Tibial artery (tissue), 4 donors: ENCODE data around the gene CDRT4.

Experiments used
- DNase-seq, 2 donors: peaks; one replicate each; pipeline ENCODE4 v3.0.0-alpha.2; 2019
- H3K27ac ChIP-seq, 2 donors: fragments of 200-600 bp; sonication (generic) in 1 of 2; 1 replicate in 1 of 2; 2 replicates in 1 of 2; pipeline ENCODE4 v1.5.1; 2018 to 2019; ENCODE audit warnings: mild to moderate bottlenecking in 1 of 2
- H3K27me3 ChIP-seq, 2 donors: fragments of 200-600 bp; sonication (generic) in 1 of 2; one replicate each; pipeline versions ENCODE4 v1.5.1 to v1.6.0; 2016 to 2019
- H3K36me3 ChIP-seq, 3 donors: fragments of 200-600 bp; sonication (generic) in 2 of 3; one replicate each; pipeline ENCODE4 v1.5.1; 2016 to 2019; ENCODE audit warnings: mild to moderate bottlenecking in 2 of 3
- H3K4me1 ChIP-seq, 4 donors: fragments of 200-600 bp; sonication (generic) in 2 of 4; 1 replicate in 3 of 4; 2 replicates in 1 of 4; pipeline ENCODE4 v1.5.1; 2016 to 2019
- H3K4me3 ChIP-seq, 2 donors: fragments of 200-600 bp; sonication (generic) in 1 of 2; 1 replicate in 1 of 2; 2 replicates in 1 of 2; pipeline ENCODE4 v1.5.1; 2018 to 2019; ENCODE audit warnings: mild to moderate bottlenecking in 2 of 2
- H3K9me3 ChIP-seq, 3 donors: fragments of 200-600 bp; sonication (generic) in 1 of 3; one replicate each; pipeline ENCODE4 v1.5.1; 2016 to 2019
- intact Hi-C: fragments of 100-400 bp; cut with DNase I; formaldehyde crosslinking; loops from one replicate; pipeline ENCODE4 v1.15.0; 2023; ENCODE audit warnings: low total_unique reads
- TF ChIP-seq, protein P1 (sequence below), 2 experiments: fragments of 200-600 bp in 1 of 2; fragments of 450-650 bp in 1 of 2; IDR thresholded peaks; one replicate each; pipeline ENCODE4 v1.5.1; 2017 to 2019; ENCODE audit warnings: antibody characterized with exemption in 2 of 2, mild to moderate bottlenecking in 1 of 2, moderate library complexity in 1 of 2

The CDRT4 gene

DNA sequence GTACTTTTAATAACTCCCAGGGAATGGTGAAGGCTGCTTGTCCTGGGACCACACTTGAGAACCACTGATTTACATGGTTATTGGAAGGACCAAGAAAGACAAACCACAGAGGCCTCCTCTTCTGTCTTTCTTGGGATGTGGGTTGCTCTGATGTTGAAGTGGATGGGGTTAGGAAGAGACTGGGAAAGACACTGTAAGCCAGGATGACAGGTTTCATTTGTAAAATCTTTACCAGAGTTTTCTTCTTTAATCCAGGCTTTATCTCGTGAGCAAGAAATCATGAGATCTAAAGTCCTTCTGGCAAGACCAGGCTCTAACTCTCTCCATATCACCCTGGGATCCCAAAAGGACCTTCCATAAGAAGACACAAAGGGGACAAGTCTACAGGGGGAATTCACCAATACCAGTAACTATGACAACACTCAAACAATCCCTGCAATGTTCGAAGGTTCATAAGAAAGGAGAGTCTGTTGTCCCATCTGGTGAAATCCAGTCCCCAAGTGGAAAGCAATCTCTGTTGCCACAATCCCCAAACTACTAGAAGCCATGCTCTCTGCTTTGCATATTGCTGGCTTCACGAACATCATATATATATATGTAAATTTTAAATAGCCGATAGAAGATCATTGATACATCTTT is 44.8 kb upstream of the CDRT4 start:
- H3K36me3 ChIP-seq, result peaks cover 0 to 16% (median 11%) of the 10 kb centered on the region in 3 donors
- no peak for DNase-seq
- TF ChIP-seq, protein P1, sequence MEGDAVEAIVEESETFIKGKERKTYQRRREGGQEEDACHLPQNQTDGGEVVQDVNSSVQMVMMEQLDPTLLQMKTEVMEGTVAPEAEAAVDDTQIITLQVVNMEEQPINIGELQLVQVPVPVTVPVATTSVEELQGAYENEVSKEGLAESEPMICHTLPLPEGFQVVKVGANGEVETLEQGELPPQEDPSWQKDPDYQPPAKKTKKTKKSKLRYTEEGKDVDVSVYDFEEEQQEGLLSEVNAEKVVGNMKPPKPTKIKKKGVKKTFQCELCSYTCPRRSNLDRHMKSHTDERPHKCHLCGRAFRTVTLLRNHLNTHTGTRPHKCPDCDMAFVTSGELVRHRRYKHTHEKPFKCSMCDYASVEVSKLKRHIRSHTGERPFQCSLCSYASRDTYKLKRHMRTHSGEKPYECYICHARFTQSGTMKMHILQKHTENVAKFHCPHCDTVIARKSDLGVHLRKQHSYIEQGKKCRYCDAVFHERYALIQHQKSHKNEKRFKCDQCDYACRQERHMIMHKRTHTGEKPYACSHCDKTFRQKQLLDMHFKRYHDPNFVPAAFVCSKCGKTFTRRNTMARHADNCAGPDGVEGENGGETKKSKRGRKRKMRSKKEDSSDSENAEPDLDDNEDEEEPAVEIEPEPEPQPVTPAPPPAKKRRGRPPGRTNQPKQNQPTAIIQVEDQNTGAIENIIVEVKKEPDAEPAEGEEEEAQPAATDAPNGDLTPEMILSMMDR (IDR thresholded peaks at IDR 0.05), result no peak
- no peaks in the 10 kb centered on the region for H3K27me3 ChIP-seq
- H3K9me3 ChIP-seq, result no peaks in the 10 kb centered on the region
- H3K4me3 ChIP-seq, result no peak overlapping the region
- H3K4me1 ChIP-seq, result peaks cover 0 to 65% (median 29%) of the 10 kb centered on the region in 4 donors
- H3K27ac ChIP-seq, result peak overlapping the region; percentile 79 to 80
- intact Hi-C loops, result no loop called here

DNA sequence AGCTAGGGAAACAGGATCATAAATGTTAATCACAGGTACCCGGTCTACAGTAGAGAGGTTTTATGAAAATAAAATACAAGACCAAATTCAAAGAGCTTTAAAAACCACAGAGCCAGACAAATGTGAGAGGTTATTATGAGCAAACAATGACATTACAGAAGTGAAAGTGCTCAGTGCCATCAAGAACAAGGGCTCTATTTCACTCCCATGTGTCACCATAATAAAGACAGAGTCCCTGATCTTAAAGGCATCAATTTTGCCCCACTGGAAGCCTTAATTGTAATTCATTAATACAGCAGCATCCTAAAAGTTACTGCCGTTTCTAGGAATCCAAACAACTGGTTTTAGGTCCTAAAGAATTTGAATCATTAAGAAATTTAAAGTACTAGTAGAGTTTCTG is 43.7 kb upstream of the CDRT4 start:
- H3K4me1 ChIP-seq, result peaks cover 0 to 65% (median 29%) of the 10 kb centered on the region in 4 donors
- no peaks in the 10 kb centered on the region for H3K9me3 ChIP-seq
- TF ChIP-seq, protein P1 (IDR thresholded peaks at IDR 0.05), result no peak
- H3K27me3 ChIP-seq, result no peaks in the 10 kb centered on the region
- intact Hi-C loops, result no loop called here
- peaks cover 0 to 11% (median 8%) of the 10 kb centered on the region in 3 donors for H3K36me3 ChIP-seq
- no peak overlapping the region for H3K4me3 ChIP-seq
- H3K27ac ChIP-seq, result peak overlapping the region; percentile 79 to 80
- no peak for DNase-seq

DNA sequence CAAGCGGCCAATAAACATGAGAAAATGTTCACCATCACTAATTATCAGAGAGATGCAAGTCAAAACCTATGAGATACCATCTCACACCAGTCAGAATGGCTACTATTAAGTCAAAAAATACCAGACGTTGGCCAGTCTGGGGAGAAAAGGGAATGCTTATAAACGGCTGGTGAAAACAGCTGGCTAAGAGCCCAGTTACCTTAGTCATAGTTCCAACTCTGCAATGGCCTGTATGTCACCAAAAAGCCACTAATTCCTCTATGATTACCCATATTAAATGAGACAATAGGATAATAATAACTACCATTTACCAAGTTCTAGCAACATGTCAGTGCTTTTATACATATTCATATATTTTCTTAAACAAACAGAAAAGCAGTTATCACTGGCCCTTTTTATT is 42.9 kb upstream of the CDRT4 start:
- TF ChIP-seq, protein P1 (IDR thresholded peaks at IDR 0.05), result no peak
- Histone ChIP-seq H3K9me3 (no peaks in the 10 kb centered on the region), H3K36me3 (peaks cover 0 to 8% (median 0%) of the 10 kb centered on the region in 3 donors), H3K4me3 (no peak overlapping the region), H3K27ac (peak overlapping the region; percentile 39 to 80), H3K27me3 (no peaks in the 10 kb centered on the region), H3K4me1 (peaks cover 0 to 65% (median 29%) of the 10 kb centered on the region in 4 donors)
- no peak for DNase-seq
- intact Hi-C loops, result no loop called here

DNA sequence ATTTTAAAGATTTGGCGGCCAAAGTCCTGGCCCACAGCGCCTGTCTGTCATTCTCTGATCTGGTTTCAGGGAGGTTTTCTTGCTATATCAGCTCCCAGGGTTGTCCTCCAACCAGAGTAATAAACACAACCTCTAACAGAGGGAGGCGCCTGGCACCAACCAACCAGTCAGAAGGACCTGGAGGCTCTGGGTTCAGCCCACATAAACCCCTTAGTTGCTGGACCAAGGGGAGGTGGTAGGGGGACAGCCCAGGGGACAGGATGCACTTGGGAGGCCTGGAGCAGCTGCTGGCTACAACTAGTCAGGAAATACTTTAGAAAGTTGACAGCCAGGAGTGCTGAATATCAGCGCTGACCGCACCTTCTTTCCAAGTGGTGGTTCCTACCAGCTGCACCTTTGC is 41.7 kb upstream of the CDRT4 start:
- Histone ChIP-seq H3K36me3 (peaks cover 0 to 8% (median 0%) of the 10 kb centered on the region in 3 donors), H3K9me3 (no peaks in the 10 kb centered on the region), H3K4me1 (peaks cover 0 to 59% (median 27%) of the 10 kb centered on the region in 4 donors), H3K27me3 (no peaks in the 10 kb centered on the region), H3K27ac (peak overlapping the region; percentile 39 to 80), H3K4me3 (no peak overlapping the region)
- no peak for DNase-seq
- TF ChIP-seq, protein P1 (IDR thresholded peaks at IDR 0.05), result no peak
- intact Hi-C loops, result no loop called here

DNA sequence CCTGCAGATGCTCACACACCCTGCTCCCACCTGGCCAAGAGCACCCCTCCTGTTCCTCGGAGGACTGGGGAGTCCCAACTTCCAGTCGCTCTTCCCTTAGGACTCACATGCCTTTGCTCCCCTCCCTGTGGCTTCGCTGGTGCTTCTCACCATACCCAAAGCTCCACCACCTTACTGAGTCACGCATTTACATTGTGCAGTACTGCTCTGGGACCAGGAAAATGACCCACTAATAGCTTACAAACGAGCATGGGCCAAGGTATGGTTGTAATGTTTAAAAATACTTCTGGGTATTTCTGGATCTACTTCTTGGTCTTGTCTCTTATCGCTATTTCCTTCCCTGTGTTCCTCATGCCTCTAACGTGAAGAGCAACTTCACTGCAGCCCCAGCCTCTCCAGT is 41.0 kb upstream of the CDRT4 start:
- TF ChIP-seq, protein P1 (IDR thresholded peaks at IDR 0.05), result no peak
- Histone ChIP-seq H3K36me3 (peaks cover 0 to 8% (median 0%) of the 10 kb centered on the region in 3 donors), H3K4me1 (peaks cover 0 to 53% (median 21%) of the 10 kb centered on the region in 4 donors), H3K9me3 (no peaks in the 10 kb centered on the region), H3K27ac (peak overlapping the region; percentile 39 to 80), H3K27me3 (no peaks in the 10 kb centered on the region), H3K4me3 (no peak overlapping the region)
- DNase-seq, result no peak
- intact Hi-C loops, result no loop called here
